Measurements from ENCODE around the gene UBN1.
A peak's percentile ranks its signal among the peaks of the same experiment; 100 is the strongest.

The UBN1 gene

GRCh38 chr16:4910828-4911227 lies 63.5 kb downstream of the UBN1 start:
- TF ChIP-seq CTCF (IDR thresholded peaks at IDR 0.05; ENCODE audit: insufficient read depth, low read depth, low read length, missing control alignments), result no peak
- no peak for DNase-seq (ENCODE audit: low read depth)
- H3K4me3 ChIP-seq (ENCODE audit: low read depth, low read length), result no peak overlapping the region

DNA sequence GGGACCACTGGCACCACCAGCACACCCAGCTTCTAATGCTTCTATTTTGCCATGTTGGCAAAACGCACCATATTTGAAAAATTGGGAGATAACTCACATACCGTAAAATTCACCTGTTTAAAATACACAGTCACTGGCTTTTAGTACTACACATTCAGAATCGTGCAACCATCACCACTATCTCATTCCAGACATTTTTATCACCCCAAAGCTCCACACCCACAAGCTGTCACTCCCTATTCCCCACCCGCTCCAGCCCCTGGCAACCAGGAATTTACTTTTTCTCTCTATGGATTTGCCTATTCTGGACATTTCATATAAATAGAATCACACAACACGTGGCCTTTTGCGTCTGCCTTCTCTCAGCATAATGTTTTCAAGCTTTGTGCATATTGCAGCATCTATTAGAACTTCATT lies 64.7 kb downstream of the UBN1 start:
- no peak overlapping the region for H3K4me3 ChIP-seq (ENCODE audit: low read depth, low read length)
- DNase-seq (ENCODE audit: low read depth), result no peak
- TF ChIP-seq CTCF (IDR thresholded peaks at IDR 0.05; ENCODE audit: insufficient read depth, low read depth, low read length, missing control alignments), result no peak

DNA sequence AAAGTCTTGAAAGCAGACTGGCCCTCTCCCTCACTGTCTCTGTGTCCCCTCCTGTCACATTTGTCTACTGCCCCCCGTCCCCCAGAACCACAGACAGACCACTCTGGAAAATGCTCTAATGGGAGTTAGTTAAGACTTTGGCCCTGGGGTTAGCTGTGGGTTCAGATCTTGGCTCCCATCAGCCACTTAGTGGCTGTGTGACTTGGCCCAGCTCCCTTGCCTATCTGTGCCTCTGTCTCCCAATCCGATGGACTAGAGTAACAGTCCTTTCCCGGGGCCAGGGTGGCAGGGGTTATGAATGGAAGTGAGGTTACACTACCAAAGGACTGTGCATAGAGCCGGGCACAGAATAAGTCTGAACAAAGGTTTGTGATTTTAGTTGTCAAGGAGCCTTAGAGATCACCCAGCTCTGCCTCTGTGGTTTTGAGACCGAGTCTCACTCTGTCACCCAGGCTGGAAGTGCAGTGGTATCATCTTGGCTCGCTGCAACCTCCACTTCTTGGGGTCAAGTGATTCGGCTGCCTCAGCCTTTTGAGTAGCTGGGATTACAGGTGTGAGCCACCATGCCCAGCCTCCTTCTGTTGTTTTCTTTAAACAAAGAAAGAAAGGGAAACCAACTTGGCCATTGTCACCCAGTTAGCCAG lies 66.0 kb downstream of the UBN1 start:
- TF ChIP-seq CTCF (IDR thresholded peaks at IDR 0.05; ENCODE audit: insufficient read depth, low read depth, low read length, missing control alignments), result no peak
- no peak for DNase-seq (ENCODE audit: low read depth)
- H3K4me3 ChIP-seq (ENCODE audit: low read depth, low read length), result no peak overlapping the region

- DNase-seq (ENCODE audit: low read depth), result no peak
- no peak overlapping the region for H3K4me3 ChIP-seq (ENCODE audit: low read depth, low read length)
- TF ChIP-seq CTCF (IDR thresholded peaks at IDR 0.05; ENCODE audit: insufficient read depth, low read depth, low read length, missing control alignments), result no peak
Measured at GRCh38 chr16:4913774-4914525, 66.7 kb downstream of the UBN1 start.

- no peak overlapping the region for H3K4me3 ChIP-seq (ENCODE audit: low read depth, low read length)
- DNase-seq (ENCODE audit: low read depth), result no peak
- TF ChIP-seq CTCF (IDR thresholded peaks at IDR 0.05; ENCODE audit: insufficient read depth, low read depth, low read length, missing control alignments), result no peak
Measured at GRCh38 chr16:4914528-4915225, 67.4 kb downstream of the UBN1 start.

- peak; percentile 16 for DNase-seq (ENCODE audit: low read depth)
- no peak for TF ChIP-seq CTCF (IDR thresholded peaks at IDR 0.05; ENCODE audit: insufficient read depth, low read depth, low read length, missing control alignments)
- H3K4me3 ChIP-seq (ENCODE audit: low read depth, low read length), result no peak overlapping the region
Measured at GRCh38 chr16:4915226-4915761, 68.0 kb downstream of the UBN1 start.

All from GM12865 (cell line).